KMS-11 (cell line): ENCODE data around the gene SRPX.

Experiments used
- H2AFZ ChIP-seq: fragments of 200-600 bp; sonication (generic); 2 replicates; pipeline ENCODE4 v1.6.1; 2016; ENCODE audit warnings: antibody characterized with exemption, mixed run types, low read depth
- H3K27ac ChIP-seq: fragments of 200-600 bp; sonication (generic); 2 replicates; pipeline ENCODE4 v1.6.1; 2016; ENCODE audit warnings: mild to moderate bottlenecking, mixed run types
- H3K27me3 ChIP-seq: fragments of 200-600 bp; sonication (generic); 2 replicates; pipeline ENCODE4 v1.6.1; 2017; ENCODE audit warnings: mild to moderate bottlenecking, low read depth, mixed run types, moderate library complexity; ENCODE audit not compliant: insufficient read depth
- H3K36me3 ChIP-seq: fragments of 200-600 bp; sonication (generic); 2 replicates; pipeline ENCODE4 v1.6.1; 2017; ENCODE audit warnings: mild to moderate bottlenecking, mixed run types; ENCODE audit not compliant: insufficient read depth
- H3K4me1 ChIP-seq: fragments of 200-600 bp; sonication (generic); 2 replicates; pipeline ENCODE4 v1.6.1; 2016; ENCODE audit warnings: mild to moderate bottlenecking, low read depth, mixed run types; ENCODE audit not compliant: poor library complexity, severe bottlenecking
- H3K4me2 ChIP-seq: fragments of 200-600 bp; sonication (generic); 2 replicates; pipeline ENCODE4 v1.7.0; 2016; ENCODE audit warnings: mild to moderate bottlenecking, mixed run types
- H3K4me3 ChIP-seq: fragments of 200-600 bp; sonication (generic); IDR thresholded peaks from 2 replicates; pipeline ENCODE4 v1.6.1; 2017; ENCODE audit warnings: low read depth, low read length, mixed read lengths; ENCODE audit not compliant: insufficient read depth
- H3K79me2 ChIP-seq: fragments of 200-600 bp; sonication (generic); 2 replicates; pipeline ENCODE4 v1.6.1; 2016; ENCODE audit warnings: low read depth, mixed run types; ENCODE audit not compliant: insufficient read depth
- H3K9ac ChIP-seq: fragments of 200-600 bp; sonication (generic); 2 replicates; pipeline ENCODE4 v1.6.1; 2016; ENCODE audit warnings: mild to moderate bottlenecking, mixed run types
- H4K20me1 ChIP-seq: fragments of 200-600 bp; sonication (generic); 2 replicates; pipeline ENCODE4 v1.6.1; 2016; ENCODE audit warnings: mild to moderate bottlenecking, mixed run types; ENCODE audit not compliant: insufficient read depth
- CTCF ChIP-seq: fragments of 200-600 bp; sonication (generic); conservative IDR thresholded peaks from 2 replicates; pipeline ENCODE4 v1.6.1; 2017; ENCODE audit warnings: low read depth, mild to moderate bottlenecking, antibody characterized with exemption, low read length, moderate library complexity, mixed read lengths

SRPX gene

GRCh38 chrX:38220415-38221390, at the start of gene SRPX:
SRPX (minus strand) TSS chrX:38220871; CDS start chrX:38220792, 79 bp downstream.
- H2AFZ ChIP-seq: peak within 1 kb of the TSS; percentile 67

GRCh38 chrX:38268011-38268410, 47.3 kb upstream of the SRPX start:
- Histone ChIP-seq H3K4me1 (peaks cover 12% of the 10 kb centered on the region), H3K4me3 (no peak overlapping the region), H3K9ac (no peak overlapping the region), H4K20me1 (no peaks in the 10 kb centered on the region), H3K27me3 (no peaks in the 10 kb centered on the region), H3K36me3 (no peaks in the 10 kb centered on the region), H3K27ac (no peak overlapping the region), H3K79me2 (no peaks in the 10 kb centered on the region), H3K4me2 (no peak overlapping the region), H2AFZ (no peak overlapping the region)
- TF ChIP-seq CTCF: no peak

More at GRCh38 chrX:38220415-38221390, at the start of gene SRPX:
- Histone ChIP-seq H4K20me1 (no peaks in the 10 kb centered on the region), H3K9ac (no peak within 1 kb of the TSS), H3K36me3 (no peaks in the 10 kb centered on the region), H3K4me3 (no peak within 1 kb of the TSS), H3K27me3 (no peaks in the 10 kb centered on the region), H3K4me2 (peak within 1 kb of the TSS; percentile 68), H3K4me1 (no peaks in the 10 kb centered on the region), H3K79me2 (no peaks in the 10 kb centered on the region), H3K27ac (no peak within 1 kb of the TSS)
- no peak for TF ChIP-seq CTCF

GRCh38 chrX:38262715-38263620, 42.3 kb upstream of the SRPX start:
- Histone ChIP-seq H3K36me3 (no peaks in the 10 kb centered on the region), H3K9ac (no peak overlapping the region), H3K79me2 (no peaks in the 10 kb centered on the region), H3K4me2 (no peak overlapping the region), H3K27ac (no peak overlapping the region), H2AFZ (no peak overlapping the region), H3K4me3 (no peak overlapping the region), H3K4me1 (no peaks in the 10 kb centered on the region), H3K27me3 (no peaks in the 10 kb centered on the region), H4K20me1 (no peaks in the 10 kb centered on the region)
- no peak for TF ChIP-seq CTCF

- H3K4me1 ChIP-seq: no peaks in the 10 kb centered on the region
- no peak overlapping the region for H3K27ac ChIP-seq
- peak; percentile 48; the same call in 1 of the 2 replicates for TF ChIP-seq CTCF
- no peaks in the 10 kb centered on the region for H3K36me3 ChIP-seq
- no peaks in the 10 kb centered on the region for H4K20me1 ChIP-seq
- no peaks in the 10 kb centered on the region for H3K79me2 ChIP-seq
- H3K4me2 ChIP-seq: no peak overlapping the region
- no peak overlapping the region for H3K4me3 ChIP-seq
- H2AFZ ChIP-seq: no peak overlapping the region
- H3K27me3 ChIP-seq: no peaks in the 10 kb centered on the region
- H3K9ac ChIP-seq: no peak overlapping the region
Observed at GRCh38 chrX:38260231-38260630, 39.6 kb upstream of the SRPX start.
